ENCODE data around the gene SCGB1D2. TPM values are rescaled to one million over a fixed set of nuclear protein-coding genes. Genes with fewer than 3 reads are reported as not detected.

SCGB1D2 gene
- total RNA-seq, 2 experiments from 2014 or later, result not detected

DNA sequence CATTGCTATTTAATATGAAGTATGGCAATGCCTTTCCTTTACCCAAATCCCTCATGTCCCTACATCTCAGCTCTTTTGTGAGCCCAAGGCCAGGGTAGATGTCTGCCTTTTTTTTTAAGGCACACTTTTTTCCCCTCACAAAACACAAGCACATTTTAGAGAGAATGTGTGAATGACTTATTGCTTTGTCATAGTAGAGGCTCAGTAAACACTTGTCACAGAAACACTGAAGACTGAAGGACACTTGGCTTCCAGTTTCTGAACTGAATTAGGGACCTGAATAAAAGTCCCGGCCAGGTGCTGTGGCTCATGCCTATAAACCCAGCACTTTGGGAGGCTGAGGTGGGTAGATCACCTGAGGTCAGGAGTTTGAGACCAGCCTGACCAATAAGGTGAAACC is 25.0 kb downstream of the SCGB1D2 start:
- H3K4me1 Mint-ChIP-seq (ENCODE audit: low read depth), result peaks cover 23% of the 10 kb centered on the region
- TF ChIP-seq, protein P1, sequence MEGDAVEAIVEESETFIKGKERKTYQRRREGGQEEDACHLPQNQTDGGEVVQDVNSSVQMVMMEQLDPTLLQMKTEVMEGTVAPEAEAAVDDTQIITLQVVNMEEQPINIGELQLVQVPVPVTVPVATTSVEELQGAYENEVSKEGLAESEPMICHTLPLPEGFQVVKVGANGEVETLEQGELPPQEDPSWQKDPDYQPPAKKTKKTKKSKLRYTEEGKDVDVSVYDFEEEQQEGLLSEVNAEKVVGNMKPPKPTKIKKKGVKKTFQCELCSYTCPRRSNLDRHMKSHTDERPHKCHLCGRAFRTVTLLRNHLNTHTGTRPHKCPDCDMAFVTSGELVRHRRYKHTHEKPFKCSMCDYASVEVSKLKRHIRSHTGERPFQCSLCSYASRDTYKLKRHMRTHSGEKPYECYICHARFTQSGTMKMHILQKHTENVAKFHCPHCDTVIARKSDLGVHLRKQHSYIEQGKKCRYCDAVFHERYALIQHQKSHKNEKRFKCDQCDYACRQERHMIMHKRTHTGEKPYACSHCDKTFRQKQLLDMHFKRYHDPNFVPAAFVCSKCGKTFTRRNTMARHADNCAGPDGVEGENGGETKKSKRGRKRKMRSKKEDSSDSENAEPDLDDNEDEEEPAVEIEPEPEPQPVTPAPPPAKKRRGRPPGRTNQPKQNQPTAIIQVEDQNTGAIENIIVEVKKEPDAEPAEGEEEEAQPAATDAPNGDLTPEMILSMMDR (IDR thresholded peaks at IDR 0.05), result no peak
- peak overlapping the region; percentile 43 for H3K27ac Mint-ChIP-seq
- CTCF ChIA-PET, result interaction anchor here (0.7 to 1.1 kb wide), 3 partner anchors 33 to 275 kb away, joined by 3 to 4 read pairs (median 3); no protein-coding TSS in a partner anchor
- H3K4me3 Mint-ChIP-seq, result no peak overlapping the region
- POLR2A ChIA-PET, result no interaction called here
- ATAC-seq (peak; percentile 20), DNase-seq (no peak)
- H3K9me3 Mint-ChIP-seq, result no peaks in the 10 kb centered on the region
- H3K36me3 Mint-ChIP-seq (ENCODE audit: low read depth), result no peaks in the 10 kb centered on the region
- intact Hi-C loops (cut with micrococcal nuclease), result no loop called here
- peaks cover 11% of the 10 kb centered on the region for H3K27me3 Mint-ChIP-seq

DNA sequence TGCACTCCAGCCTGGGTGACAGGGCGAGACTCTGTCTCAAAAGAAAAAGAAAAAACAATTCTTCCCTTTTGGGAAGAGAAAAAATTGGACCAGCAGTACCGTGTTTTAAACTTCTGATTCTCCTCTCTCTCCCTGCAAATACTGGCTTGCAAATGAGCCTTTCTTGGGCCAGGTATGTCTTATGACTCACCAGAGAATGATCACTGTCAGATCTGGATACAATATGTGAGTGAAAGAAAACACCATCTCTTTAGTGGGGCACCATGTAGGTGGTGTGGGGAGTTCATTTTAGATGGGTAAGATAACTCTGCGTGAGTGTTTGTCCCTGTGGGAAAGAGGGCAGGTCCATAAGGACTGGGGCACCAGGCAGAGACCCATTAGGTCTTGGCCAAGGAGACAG is 25.5 kb downstream of the SCGB1D2 start:
- TF ChIP-seq, protein P1 (IDR thresholded peaks at IDR 0.05), result no peak
- ChIA-PET POLR2A (interaction anchor here (0.6 kb wide), 2 partner anchors 69 to 139 kb away, joined by 3 read pairs; no protein-coding TSS in a partner anchor), CTCF (no interaction called here)
- intact Hi-C loops (cut with micrococcal nuclease), result no loop called here
- Mint-ChIP-seq H3K9me3 (no peaks in the 10 kb centered on the region), H3K27me3 (peaks cover 11% of the 10 kb centered on the region), H3K36me3 (ENCODE audit: low read depth) (no peaks in the 10 kb centered on the region), H3K4me3 (no peak overlapping the region), H3K4me1 (ENCODE audit: low read depth) (peaks cover 23% of the 10 kb centered on the region), H3K27ac (no peak overlapping the region)
- DNase-seq (no peak), ATAC-seq (no peak)

DNA sequence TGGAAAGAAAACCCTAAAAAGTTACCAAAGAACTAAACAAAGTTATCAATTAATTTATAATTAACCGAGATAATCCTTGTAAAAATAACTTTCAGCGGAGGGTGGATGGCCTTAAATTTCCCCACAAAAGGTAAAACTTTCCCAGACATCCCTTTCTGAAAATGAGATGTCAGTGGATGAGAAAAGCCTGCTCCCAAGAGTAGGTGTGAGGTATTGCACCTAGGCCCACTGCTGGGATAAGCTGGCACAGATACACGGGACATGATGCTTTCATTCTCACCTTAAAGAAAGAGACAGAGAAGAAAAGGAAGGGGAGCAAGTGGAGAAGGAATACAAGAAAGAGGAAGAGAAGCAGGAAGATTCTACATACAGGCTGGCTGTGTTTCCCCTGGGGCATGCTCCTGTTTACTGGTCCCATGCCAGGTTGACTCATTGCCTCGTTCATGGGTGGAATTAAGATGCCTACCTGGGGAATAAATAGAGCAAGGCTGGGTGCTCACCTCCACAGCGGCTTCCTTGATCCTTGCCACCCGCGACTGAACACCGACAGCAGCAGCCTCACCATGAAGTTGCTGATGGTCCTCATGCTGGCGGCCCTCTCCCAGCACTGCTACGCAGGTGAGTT is 27.7 kb downstream of the SCGB1D2 start, which contains the start of gene SCGB2A2:
Gene SCGB2A2, plus strand, starts transcription at position 505 of the 625 bp plus-strand sequence. Its CDS starts 59 bp downstream, at position 564.
- CTCF ChIA-PET, result no interaction called here
- ATAC-seq (no peak), DNase-seq (no peak)
- POLR2A ChIA-PET, result no interaction called here
- Mint-ChIP-seq H3K36me3 (ENCODE audit: low read depth) (no peaks in the 10 kb centered on the region), H3K27me3 (peaks cover 7% of the 10 kb centered on the region), H3K4me3 (no peak within 1 kb of the TSS), H3K27ac (no peak within 1 kb of the TSS), H3K9me3 (no peaks in the 10 kb centered on the region), H3K4me1 (ENCODE audit: low read depth) (peaks cover 15% of the 10 kb centered on the region)
- TF ChIP-seq, protein P1 (IDR thresholded peaks at IDR 0.05), result peak; percentile 34
- intact Hi-C loops (cut with micrococcal nuclease), result no loop called here

- Mint-ChIP-seq H3K9me3 (no peaks in the 10 kb centered on the region), H3K27me3 (peaks cover 7% of the 10 kb centered on the region), H3K4me1 (ENCODE audit: low read depth) (no peaks in the 10 kb centered on the region), H3K36me3 (ENCODE audit: low read depth) (no peaks in the 10 kb centered on the region), H3K27ac (no peak overlapping the region), H3K4me3 (no peak overlapping the region)
- intact Hi-C loops (cut with micrococcal nuclease), result no loop called here
- TF ChIP-seq, protein P1 (IDR thresholded peaks at IDR 0.05), result no peak
- no peak for DNase-seq
- ChIA-PET POLR2A (no interaction called here), CTCF (no interaction called here)
- no peak for ATAC-seq
Measured at GRCh38 chr11:62273284-62273683, 31.2 kb downstream of the SCGB1D2 start.

GRCh38 chr11:62273789-62274275 is 31.8 kb downstream of the SCGB1D2 start:
- no peaks in the 10 kb centered on the region for H3K36me3 Mint-ChIP-seq (ENCODE audit: low read depth)
- peaks cover 4% of the 10 kb centered on the region for H3K27me3 Mint-ChIP-seq
- no peaks in the 10 kb centered on the region for H3K9me3 Mint-ChIP-seq
- ChIA-PET POLR2A (no interaction called here), CTCF (no interaction called here)
- ATAC-seq (no peak), DNase-seq (no peak)
- H3K27ac Mint-ChIP-seq, result no peak overlapping the region
- TF ChIP-seq, protein P1 (IDR thresholded peaks at IDR 0.05), result no peak
- intact Hi-C loops (cut with micrococcal nuclease), result no loop called here
- no peak overlapping the region for H3K4me3 Mint-ChIP-seq
- no peaks in the 10 kb centered on the region for H3K4me1 Mint-ChIP-seq (ENCODE audit: low read depth)

All from activated CD8-positive, alpha-beta T cell treated with anti-CD3 and anti-CD28 coated beads for 36 hours (primary cell).